Neuronal stem cell (in vitro differentiated cells): ENCODE results near the gene ADSS1.

Experiments
- DNase-seq: peaks from one replicate; pipeline ENCODE4 v3.0.0-alpha.2; 2013; ENCODE audit warnings: low spot score
- H2AFZ ChIP-seq: one replicate; pipeline ENCODE4 v1.6.1; 2013; ENCODE audit warnings: mild to moderate bottlenecking, low read length, inconsistent platforms
- H2AK5ac ChIP-seq: 2 replicates; pipeline ENCODE4 v1.6.1; 2013; ENCODE audit warnings: low read depth, mild to moderate bottlenecking, inconsistent platforms, low read length, moderate library complexity, mixed read lengths
- H2BK120ac ChIP-seq: 2 replicates; pipeline ENCODE4 v1.6.1; 2013; ENCODE audit warnings: low read depth, mild to moderate bottlenecking, inconsistent platforms, low read length, moderate library complexity, mixed read lengths
- H2BK12ac ChIP-seq: one replicate; pipeline ENCODE4 v1.6.1; 2013; ENCODE audit warnings: low read length, inconsistent platforms
- H2BK15ac ChIP-seq: 2 replicates; pipeline ENCODE4 v1.6.1; 2013; ENCODE audit warnings: mild to moderate bottlenecking, low read length, inconsistent platforms, mixed read lengths
- H2BK5ac ChIP-seq: one replicate; pipeline ENCODE4 v1.6.1; 2013; ENCODE audit warnings: inconsistent platforms, mild to moderate bottlenecking, low read length, moderate library complexity
- H3K14ac ChIP-seq: one replicate; pipeline ENCODE4 v1.6.1; 2013; ENCODE audit warnings: low read length, inconsistent platforms
- H3K18ac ChIP-seq: 2 replicates; pipeline ENCODE4 v1.6.1; 2013; ENCODE audit warnings: low read length, inconsistent platforms
- H3K23ac ChIP-seq: 2 replicates; pipeline ENCODE4 v1.6.1; 2013; ENCODE audit warnings: low read depth, mild to moderate bottlenecking, mixed read lengths, low read length, inconsistent platforms; ENCODE audit not compliant: poor library complexity
- H3K27ac ChIP-seq: replicated peaks from 3 replicates; pipeline ENCODE4 v1.5.1; 2013; ENCODE audit warnings: low read length, inconsistent platforms
- H3K27me3 ChIP-seq, 3 experiments: 2 replicates each; pipeline ENCODE4 v1.6.1; 2013; ENCODE audit warnings: low read length in 3 of 3, mild to moderate bottlenecking in 2 of 3, inconsistent platforms in 1 of 3, low read depth in 1 of 3, mixed read lengths in 1 of 3, moderate library complexity in 1 of 3; ENCODE audit not compliant: control insufficient read depth in 3 of 3, insufficient read depth in 3 of 3
- H3K36me3 ChIP-seq, 2 donors: replicated peaks in 1 of 2; 2 replicates each; pipeline ENCODE4 v1.6.1; 2013; ENCODE audit warnings: low read length in 2 of 2; ENCODE audit not compliant: control insufficient read depth in 2 of 2, insufficient read depth in 2 of 2
- H3K4ac ChIP-seq: 2 replicates; pipeline ENCODE4 v1.6.1; 2013; ENCODE audit warnings: inconsistent platforms, mild to moderate bottlenecking, low read length, moderate library complexity
- H3K4me1 ChIP-seq, 2 donors: 1 replicate in 1 of 2; 2 replicates in 1 of 2; pipeline ENCODE4 v1.6.1; 2013; ENCODE audit warnings: low read length in 2 of 2, low read depth in 1 of 2; ENCODE audit not compliant: control insufficient read depth in 2 of 2, insufficient read depth in 1 of 2
- H3K4me2 ChIP-seq: one replicate; pipeline ENCODE4 v1.6.1; 2013; ENCODE audit warnings: mild to moderate bottlenecking, low read length, inconsistent platforms; ENCODE audit not compliant: insufficient read depth, poor library complexity, severe bottlenecking
- H3K4me3 ChIP-seq, 2 donors: 2 replicates each; pipeline ENCODE4 v1.5.1; 2013; ENCODE audit warnings: low read length in 2 of 2, mild to moderate bottlenecking in 2 of 2, inconsistent platforms in 1 of 2, moderate library complexity in 1 of 2
- H3K79me1 ChIP-seq: one replicate; pipeline ENCODE4 v1.6.1; 2013; ENCODE audit warnings: low read depth, mild to moderate bottlenecking, inconsistent platforms, low read length, moderate library complexity
- H3K9ac ChIP-seq: one replicate; pipeline ENCODE4 v1.6.1; 2013; ENCODE audit warnings: mild to moderate bottlenecking, low read depth, low read length, inconsistent platforms; ENCODE audit not compliant: poor library complexity
- H3K9me3 ChIP-seq, 2 donors: replicated peaks in 1 of 2; 2 replicates each; pipeline versions ENCODE3 to v1.6.1; 2013; ENCODE audit warnings: low read length in 2 of 2, mild to moderate bottlenecking in 2 of 2, inconsistent platforms in 1 of 2, low read depth in 1 of 2, mixed read lengths in 1 of 2, moderate library complexity in 1 of 2; ENCODE audit not compliant: control insufficient read depth in 2 of 2, insufficient read depth in 1 of 2
- H4K8ac ChIP-seq: one replicate; pipeline ENCODE4 v1.6.1; 2013; ENCODE audit warnings: low read depth, mild to moderate bottlenecking, inconsistent platforms, low read length, moderate library complexity
- H4K91ac ChIP-seq: one replicate; pipeline ENCODE4 v1.6.1; 2013; ENCODE audit warnings: low read length, low read depth, mild to moderate bottlenecking, inconsistent platforms; ENCODE audit not compliant: poor library complexity
- WGBS, 2 donors: extraction: QIAGEN DNeasy Blood & Tissue Kit; methylation state at CpG; one replicate each; pipeline ENCODE4 v1.1.7; 2013; ENCODE audit warnings: missing lambda C conversion rate in 2 of 2, mixed read lengths in 1 of 2; ENCODE audit not compliant: insufficient read length in 2 of 2, insufficient replicate concordance in 1 of 2; ENCODE audit errors: extremely low coverage in 2 of 2; 5-methylcytosine and 5-hydroxymethylcytosine counted together

ADSS1 gene

DNA sequence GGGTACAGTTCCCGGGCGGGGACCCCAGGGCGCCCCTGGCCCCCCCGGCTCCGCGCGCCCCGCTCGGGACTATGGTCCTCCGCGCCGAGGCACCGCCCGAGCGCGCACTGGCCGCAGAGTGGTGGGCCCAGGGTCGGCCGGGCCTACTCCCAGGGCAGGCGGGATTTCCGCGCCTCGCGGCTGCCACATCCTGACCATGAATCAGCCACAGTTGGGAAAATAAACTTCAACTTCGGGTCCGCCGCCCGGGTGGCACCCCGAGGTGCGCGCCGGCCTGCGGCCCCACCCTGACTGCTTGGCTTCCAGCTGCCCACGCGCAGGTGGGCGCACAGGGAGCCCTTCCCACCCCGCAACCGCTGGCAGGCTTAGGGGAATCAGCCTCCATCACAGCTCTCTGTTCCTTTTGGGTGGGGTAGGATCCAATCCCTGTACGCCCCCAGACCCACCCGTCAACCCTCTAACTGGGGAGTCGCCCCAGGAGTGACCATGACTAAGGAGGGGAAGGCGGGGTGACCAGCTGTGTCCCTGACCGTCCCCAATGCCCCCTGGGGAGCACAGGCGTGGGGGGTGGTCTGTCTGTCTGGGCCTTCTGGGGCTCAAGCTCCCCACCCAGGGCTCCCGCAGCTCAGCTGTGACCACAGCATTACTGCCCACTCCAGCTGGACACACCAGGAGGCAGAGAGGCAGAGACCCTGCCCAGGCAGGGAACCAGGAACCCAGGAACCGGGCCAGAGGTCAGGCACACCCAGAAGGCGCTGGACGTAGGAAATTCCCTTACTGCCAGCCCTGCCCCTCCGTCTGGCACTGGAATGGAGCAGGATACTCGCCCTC lies 33.9 kb upstream of the ADSS1 start:
- Histone ChIP-seq H3K27ac (no peak overlapping the region), H3K18ac (peak overlapping the region; percentile 98), H3K4me1 (peaks cover 35 to 43% of the 10 kb centered on the region in 2 donors), H2AFZ (peak overlapping the region; percentile 81), H3K36me3 (no peaks in the 10 kb centered on the region), H3K4me3 (peak overlapping the region; percentile 87 to 96), H2BK15ac (peak overlapping the region; percentile 98), H2BK120ac (no peak overlapping the region), H2AK5ac (peak overlapping the region; percentile 100), H3K14ac (peak overlapping the region; percentile 89), H3K4me2 (peak overlapping the region; percentile 91), H3K27me3 (peaks cover 0 to 3% (median 0%) of the 10 kb centered on the region in 3 experiments), H3K23ac (peak overlapping the region; percentile 93), H4K8ac (no peak overlapping the region), H3K9me3 (no peaks in the 10 kb centered on the region), H2BK5ac (peak overlapping the region; percentile 75), H3K4ac (peak overlapping the region; percentile 76), H3K79me1 (peaks cover 43% of the 10 kb centered on the region), H3K9ac (peak overlapping the region; percentile 98), H4K91ac (no peak overlapping the region), H2BK12ac (peak overlapping the region; percentile 84)
- WGBS, 2 donors: no CpG with 5 or more reads among the region's 50 CpGs
- no peak for DNase-seq

DNA sequence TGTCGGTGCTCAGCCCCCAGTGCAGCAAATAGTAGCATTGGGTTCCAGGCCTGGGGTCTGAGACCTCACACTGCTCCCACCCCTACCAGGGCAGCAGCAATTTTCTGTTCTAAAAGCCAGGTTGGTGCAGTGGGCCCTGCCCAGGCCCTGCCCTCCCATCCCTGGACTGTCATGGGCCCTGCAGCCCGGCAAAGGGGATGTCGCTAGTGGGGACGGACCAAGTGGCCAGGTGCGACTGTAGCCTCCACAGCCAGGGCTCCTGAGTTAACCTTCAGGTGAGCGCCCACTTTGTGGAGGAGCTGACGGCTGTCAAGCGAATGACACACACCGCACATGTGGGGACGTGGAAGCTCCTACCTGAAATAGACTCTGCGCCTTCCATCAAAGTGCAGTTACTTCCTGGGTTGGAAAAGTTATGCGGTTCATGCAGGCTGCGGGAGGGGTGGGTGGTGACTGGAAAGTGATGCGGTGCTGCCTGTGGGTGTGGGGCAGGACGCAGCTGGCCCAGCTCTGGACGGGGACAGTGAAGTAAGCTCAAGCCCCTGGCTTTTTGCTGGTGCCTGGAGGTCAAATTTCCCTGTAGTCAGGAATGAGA lies 33.1 kb upstream of the ADSS1 start:
- Histone ChIP-seq H4K91ac (no peak overlapping the region), H3K4ac (no peak overlapping the region), H3K4me1 (peaks cover 36 to 45% of the 10 kb centered on the region in 2 donors), H3K36me3 (peaks cover 2 to 5% of the 10 kb centered on the region in 2 donors), H2BK12ac (peak overlapping the region; percentile 84), H2AFZ (no peak overlapping the region), H2BK15ac (peak overlapping the region; percentile 98), H3K23ac (peak overlapping the region; percentile 68), H3K4me2 (no peak overlapping the region), H3K9me3 (no peaks in the 10 kb centered on the region), H4K8ac (no peak overlapping the region), H3K9ac (peak overlapping the region; percentile 63), H3K4me3 (peak overlapping the region; percentile 87 to 96), H3K18ac (no peak overlapping the region), H2AK5ac (peak overlapping the region; percentile 100), H3K14ac (no peak overlapping the region), H3K27ac (no peak overlapping the region), H3K27me3 (peaks cover 0 to 3% (median 0%) of the 10 kb centered on the region in 3 experiments), H2BK5ac (peak overlapping the region; percentile 75), H3K79me1 (peaks cover 43% of the 10 kb centered on the region), H2BK120ac (no peak overlapping the region)
- WGBS, 2 donors: no CpG with 5 or more reads among the region's 16 CpGs
- DNase-seq: no peak

DNA sequence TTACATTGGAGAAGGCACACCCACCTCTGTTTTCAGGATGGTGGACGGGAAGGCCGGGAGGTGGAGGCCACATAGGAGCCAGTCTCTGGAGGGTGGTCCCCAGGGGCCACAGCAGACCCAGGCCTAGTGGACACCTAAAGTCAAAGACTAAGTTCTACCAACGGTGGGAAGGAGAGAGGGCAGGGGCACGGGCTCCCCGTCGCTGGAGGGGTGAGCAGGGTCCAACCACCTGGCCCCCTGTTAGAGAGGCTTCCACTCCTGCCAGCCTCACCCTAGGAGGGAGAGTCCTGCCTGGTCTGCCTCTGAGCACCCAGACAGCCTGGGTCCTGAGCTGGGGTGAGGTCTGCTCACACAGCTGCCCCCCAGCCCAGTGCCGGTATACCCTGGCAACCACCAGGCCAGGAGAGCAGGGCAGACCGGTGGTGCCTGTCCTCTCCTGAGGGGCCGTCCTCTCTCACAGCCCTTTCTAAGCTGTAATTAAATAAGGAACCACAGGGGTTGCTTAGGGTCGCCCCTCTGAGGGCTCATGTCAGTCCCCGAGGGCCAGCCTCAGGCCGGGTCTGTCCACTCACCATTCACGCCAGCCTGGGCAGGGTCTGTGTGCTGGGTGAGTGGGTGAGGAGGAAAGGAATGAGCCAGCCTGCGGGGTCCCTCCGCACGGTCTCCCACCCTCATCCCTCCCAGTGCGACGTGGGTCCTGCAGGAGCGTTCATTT lies 32.3 kb upstream of the ADSS1 start:
- DNase-seq: no peak
- peaks cover 6 to 11% of the 10 kb centered on the region in 2 donors for H3K36me3 ChIP-seq
- peaks cover 43% of the 10 kb centered on the region for H3K79me1 ChIP-seq
- H4K8ac ChIP-seq: no peak overlapping the region
- peak overlapping the region; percentile 13 for H3K9ac ChIP-seq
- no peak overlapping the region for H3K27ac ChIP-seq
- H3K9me3 ChIP-seq: no peaks in the 10 kb centered on the region
- H2BK15ac ChIP-seq: peak overlapping the region; percentile 38
- H3K4ac ChIP-seq: no peak overlapping the region
- no peak overlapping the region for H2AFZ ChIP-seq
- H2AK5ac ChIP-seq: peak overlapping the region; percentile 83
- H3K4me3 ChIP-seq: no peak overlapping the region
- H3K18ac ChIP-seq: peak overlapping the region; percentile 24
- no peak overlapping the region for H3K4me2 ChIP-seq
- H2BK5ac ChIP-seq: no peak overlapping the region
- H3K27me3 ChIP-seq: peaks cover 0 to 3% (median 0%) of the 10 kb centered on the region in 3 experiments
- no peak overlapping the region for H2BK120ac ChIP-seq
- H3K4me1 ChIP-seq: peaks cover 36 to 45% of the 10 kb centered on the region in 2 donors
- no CpG with 5 or more reads among the region's 19 CpGs for WGBS, 2 donors
- peak overlapping the region; percentile 82 for H4K91ac ChIP-seq
- H3K14ac ChIP-seq: no peak overlapping the region
- peak overlapping the region; percentile 60 for H3K23ac ChIP-seq
- H2BK12ac ChIP-seq: no peak overlapping the region
